GM12892 (cell line): ENCODE measurements around the gene ZFR.
"Not testable (repeated sequence)": the region's sequence is repeated elsewhere in the genome, so short reads cannot be mapped to it uniquely, and the experiment has no call there.

Source experiments
- DNase-seq: peaks from one replicate; pipeline ENCODE4 v3.0.0; 2011; ENCODE audit not compliant: insufficient read length
- FAIRE-seq: peaks from 2 replicates; lab custom pipeline; 2011; peaks lifted over from hg19 to GRCh38; lab: Jason Lieb, UNC
- POLR2A ChIP-seq: IDR thresholded peaks from 2 replicates; pipeline ENCODE4 v1.6.1; 2011; ENCODE audit warnings: low read depth, low read length, control low read depth
- POLR2AphosphoS5 ChIP-seq: IDR thresholded peaks from 2 replicates; pipeline ENCODE4 v1.6.1; 2011; ENCODE audit warnings: low read depth, low read length, control low read depth
- TAF1 ChIP-seq: IDR thresholded peaks from 2 replicates; pipeline ENCODE4 v1.6.1; 2011; ENCODE audit warnings: low read depth, mild to moderate bottlenecking, control low read depth, low read length, borderline replicate concordance

The ZFR gene

DNA sequence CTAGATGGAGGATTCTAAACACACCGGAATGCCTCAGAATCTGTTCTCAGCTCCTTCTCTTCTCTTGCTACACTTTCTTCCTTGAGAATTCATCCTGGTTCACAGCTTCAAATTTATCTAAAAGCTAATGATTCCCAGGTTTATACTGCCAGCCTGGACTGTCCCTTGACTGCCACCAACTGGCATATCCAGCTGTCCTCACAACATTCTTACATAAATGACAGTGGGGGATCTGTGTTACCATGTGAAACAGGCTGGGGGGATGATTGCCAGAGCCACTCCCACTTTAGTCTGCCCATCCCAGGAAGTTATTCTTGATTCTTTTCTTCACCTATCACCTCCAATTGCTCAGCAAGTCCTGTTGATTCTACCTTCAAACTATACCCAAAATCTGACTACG, 27.2 kb upstream of the ZFR start:
- FAIRE-seq (no peak), DNase-seq (no peak)

DNA sequence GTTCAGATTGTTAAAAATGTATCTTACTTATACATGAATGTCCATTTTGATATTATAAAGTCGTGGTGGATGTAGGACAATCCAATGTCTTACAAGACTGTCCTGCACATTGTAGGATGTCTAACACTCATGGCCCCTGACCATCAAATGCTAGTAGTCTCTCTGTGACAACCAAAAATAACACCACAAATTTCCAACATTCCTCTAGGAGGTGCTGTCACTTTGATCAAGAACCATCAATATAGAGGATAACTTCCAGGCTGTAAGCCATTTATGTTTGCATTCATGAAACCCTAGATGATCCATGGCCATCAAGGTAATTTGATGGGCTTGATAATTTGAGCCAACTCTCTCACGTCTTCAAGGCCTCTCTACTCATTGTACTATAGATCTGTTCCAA, 20.5 kb upstream of the ZFR start:
- no peak for DNase-seq
- TF ChIP-seq TAF1 (no peak), POLR2AphosphoS5 (no peak), POLR2A (no peak)
- no peak for FAIRE-seq

More for the DNA sequence above, 27.2 kb upstream of the ZFR start:
- TF ChIP-seq POLR2A (no peak), TAF1 (no peak), POLR2AphosphoS5 (no peak)

DNA sequence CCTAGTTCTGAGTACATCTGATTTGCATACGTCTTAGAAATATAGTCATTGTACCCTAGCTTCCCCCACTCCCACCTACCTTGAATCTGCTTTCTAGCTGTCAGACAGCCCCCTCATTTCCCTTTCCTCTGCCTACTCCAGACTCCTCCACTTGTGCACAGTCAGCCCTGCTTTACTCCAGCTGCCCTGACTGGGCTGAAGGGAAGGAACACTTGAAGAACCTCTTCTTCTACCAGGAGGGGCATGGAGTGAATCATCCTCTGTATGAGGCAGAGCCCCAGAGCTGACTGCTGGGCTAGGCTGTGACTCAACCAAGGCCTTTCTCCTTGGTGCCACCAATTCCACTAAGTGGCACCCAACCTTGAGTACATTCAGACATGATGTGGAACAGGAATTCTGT, 18.1 kb upstream of the ZFR start:
- TF ChIP-seq POLR2AphosphoS5 (no peak), TAF1 (no peak), POLR2A (no peak)
- no peak for DNase-seq
- FAIRE-seq = no peak

DNA sequence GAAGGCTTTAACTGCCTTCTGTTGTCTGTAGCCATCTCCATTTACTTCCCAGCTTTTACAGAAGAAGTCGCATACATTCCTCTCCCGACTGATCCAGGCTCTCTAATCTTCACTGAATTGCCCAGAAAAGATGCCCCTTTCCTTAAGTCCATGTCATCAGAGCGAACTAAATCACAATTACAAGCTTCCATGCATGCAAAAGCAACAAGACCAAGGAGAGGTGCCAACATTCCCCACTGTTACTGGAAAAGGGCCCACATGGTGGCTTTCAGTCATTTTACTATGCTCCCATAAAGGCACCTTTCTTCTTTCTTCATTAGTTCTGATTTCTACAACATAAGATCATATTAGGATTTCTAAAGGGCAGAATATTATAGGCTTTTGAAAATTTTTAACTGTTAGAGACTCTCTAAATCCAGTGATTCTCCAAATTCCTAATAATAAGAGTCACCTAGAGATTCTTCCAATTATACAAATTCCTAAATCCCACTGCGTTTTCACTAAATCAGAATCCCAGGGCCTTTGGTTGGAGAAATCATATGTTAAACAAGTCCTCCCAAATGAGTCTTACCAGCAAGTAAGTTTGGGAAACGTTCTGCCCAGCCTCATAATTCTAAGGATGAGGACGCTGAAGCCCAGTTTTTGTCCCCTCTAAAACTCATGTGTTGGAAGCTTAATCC, 17.0 kb upstream of the ZFR start:
- no peak for TF ChIP-seq TAF1
- no peak for TF ChIP-seq POLR2A
- no peak for TF ChIP-seq POLR2AphosphoS5
- no peak for DNase-seq
- no peak for FAIRE-seq

DNA sequence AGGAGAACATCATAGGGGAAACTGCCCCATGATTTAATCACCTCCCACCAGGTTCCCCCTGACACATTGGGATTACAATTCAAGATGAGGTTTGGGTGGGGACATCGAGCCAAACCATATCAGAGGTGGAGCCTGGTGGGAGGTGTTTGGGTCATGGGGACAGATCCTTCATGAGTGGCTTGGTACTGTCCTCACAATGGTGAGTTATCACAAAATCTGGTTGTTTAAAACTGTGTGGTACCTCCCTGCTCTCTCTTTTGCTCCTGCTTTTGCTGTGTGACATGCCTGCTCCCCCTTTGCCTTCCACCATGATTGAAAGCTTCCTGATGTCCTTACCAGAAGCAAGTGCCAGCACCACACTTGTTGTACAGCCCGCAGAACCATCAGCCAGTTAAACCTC, 16.2 kb upstream of the ZFR start:
- FAIRE-seq (no peak), DNase-seq (no peak)
- TF ChIP-seq TAF1 (no peak), POLR2A (no peak), POLR2AphosphoS5 (no peak)

DNA sequence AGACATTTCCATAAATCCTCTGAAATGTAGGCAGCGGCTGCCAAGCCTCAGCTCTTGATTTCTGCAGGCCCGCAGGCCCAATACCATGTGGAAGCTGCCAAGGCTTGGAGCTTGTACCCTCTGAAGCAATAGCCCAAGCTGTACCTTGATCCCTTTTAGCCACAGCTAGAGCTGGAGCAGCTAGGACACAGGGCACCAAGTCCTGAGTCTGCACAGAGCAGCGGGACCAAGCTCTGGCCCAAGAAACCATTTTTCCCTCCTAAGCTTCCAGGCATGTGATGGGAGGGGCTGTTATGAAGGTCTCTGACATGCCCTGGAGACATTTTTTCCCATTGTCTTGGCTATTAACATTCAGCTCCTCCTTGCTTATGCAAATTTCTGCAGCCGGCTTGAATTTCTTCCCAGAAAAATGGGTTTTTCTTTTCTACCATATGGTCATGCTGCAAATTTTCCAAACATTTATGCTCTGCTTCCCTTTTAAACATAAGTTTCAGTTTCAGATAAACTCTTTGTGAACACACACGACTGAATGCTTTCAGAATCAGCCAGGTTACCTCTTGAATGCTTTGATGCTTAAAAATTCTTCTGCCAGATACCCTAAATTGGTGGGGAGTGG, 14.4 kb upstream of the ZFR start:
- DNase-seq (no peak), FAIRE-seq (no peak)
- TF ChIP-seq POLR2A = no peak
- no peak for TF ChIP-seq TAF1
- no peak for TF ChIP-seq POLR2AphosphoS5

DNA sequence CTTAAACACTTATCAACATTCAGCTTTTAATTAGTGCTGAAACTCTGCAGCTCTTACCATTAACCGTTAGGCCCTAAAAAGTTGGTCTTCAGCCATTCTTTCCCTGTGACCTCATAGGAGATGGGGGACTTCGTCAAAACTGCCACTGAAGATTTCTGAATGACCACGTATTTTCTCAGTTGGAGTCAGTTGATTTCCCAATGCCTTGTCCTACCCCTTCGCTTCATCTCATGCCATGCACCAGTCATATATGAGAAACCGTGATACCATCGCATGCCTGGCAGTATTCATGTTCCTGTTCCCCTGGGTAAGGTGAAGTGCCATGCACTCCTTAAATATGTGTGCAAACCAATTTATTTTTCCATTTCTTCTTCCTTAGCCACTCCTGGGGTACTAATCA, 10.8 kb upstream of the ZFR start:
- no peak for DNase-seq
- no peak for FAIRE-seq
- TF ChIP-seq POLR2A (no peak), POLR2AphosphoS5 (no peak), TAF1 (no peak)

DNA sequence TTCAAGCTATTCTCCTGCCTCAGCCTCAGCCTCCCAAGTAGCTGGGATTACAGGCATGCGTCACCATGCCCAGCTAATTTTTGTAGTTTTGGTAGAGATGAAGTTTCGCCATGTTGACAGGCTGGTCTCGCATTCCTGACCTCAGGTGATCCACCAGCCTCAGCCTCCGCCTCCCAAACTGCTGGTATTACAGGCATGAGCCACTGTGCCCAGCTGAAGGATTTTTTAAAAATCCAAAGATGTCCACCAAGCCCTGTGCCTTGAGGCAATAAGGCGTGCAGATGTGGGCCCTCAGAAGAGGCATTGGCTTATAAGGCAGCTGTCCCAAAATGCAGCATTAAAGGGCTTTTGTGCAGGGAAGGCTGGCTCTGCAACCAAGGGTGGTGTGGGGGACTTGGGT, 10.3 kb upstream of the ZFR start:
- TF ChIP-seq TAF1 (no peak), POLR2A (no peak), POLR2AphosphoS5 (no peak)
- DNase-seq (no peak), FAIRE-seq (no peak)

DNA sequence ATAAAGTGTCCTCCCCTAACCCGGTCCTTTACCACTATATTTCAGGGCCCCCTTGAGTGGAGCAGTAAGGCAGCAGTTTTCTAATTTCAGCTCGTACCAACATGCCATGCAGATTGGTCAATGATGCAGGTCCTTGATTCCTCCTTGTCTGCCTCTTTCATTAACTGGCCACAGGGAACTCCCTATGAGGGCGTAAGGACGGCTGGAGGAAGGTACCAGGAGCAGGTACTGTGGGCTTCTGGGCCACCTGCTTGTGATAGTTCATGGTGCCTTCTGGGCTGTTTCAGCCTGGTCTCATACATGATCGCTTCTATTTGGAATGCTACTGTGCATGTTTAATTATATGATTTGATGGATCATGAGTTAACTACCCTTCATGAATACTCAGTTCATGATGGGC, 9.4 kb upstream of the ZFR start:
- no peak for TF ChIP-seq TAF1
- TF ChIP-seq POLR2AphosphoS5 = no peak
- TF ChIP-seq POLR2A = no peak
- DNase-seq = no peak
- FAIRE-seq = no peak

DNA sequence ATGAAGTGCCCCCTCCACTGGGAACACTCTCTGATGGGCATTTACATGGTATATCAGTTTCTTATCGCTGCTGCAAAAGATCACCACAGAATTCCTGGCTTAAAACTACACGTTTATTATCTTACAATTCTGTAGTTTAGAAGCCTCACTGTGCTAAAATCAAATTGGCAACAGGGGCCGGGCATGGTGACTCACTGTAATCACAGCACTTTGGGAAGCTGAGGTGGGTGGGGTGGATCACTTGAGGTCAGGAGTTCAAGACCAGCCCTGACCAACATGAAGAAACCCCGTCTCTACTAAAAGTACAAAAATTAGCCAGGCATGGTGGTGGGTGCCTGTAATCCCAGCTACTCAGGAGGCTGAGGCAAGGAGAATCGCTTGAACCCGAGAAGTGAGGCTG, 7.8 kb upstream of the ZFR start:
- not testable (repeated sequence) for DNase-seq, FAIRE-seq

DNA sequence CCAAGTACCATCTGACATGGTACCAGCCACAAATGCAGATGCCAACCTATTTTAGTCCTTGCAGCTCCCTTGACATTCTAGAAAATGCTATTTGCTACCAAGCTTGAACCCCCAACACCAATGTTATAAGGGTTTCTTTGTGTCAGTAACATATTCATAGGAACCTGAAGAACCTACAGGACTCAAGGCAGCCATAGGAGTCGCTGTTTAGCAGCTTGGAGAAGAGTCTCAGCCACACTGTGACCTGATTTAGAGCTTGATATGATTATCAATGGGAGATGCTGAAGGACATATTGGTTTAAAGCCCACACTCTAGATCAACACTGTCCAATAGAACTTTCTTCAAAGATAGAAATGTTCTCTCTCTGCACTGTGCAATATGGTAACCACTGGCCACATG, 6.4 kb upstream of the ZFR start:
- no peak for TF ChIP-seq TAF1
- TF ChIP-seq POLR2A = no peak
- no peak for TF ChIP-seq POLR2AphosphoS5
- DNase-seq (no peak), FAIRE-seq (no peak)

DNA sequence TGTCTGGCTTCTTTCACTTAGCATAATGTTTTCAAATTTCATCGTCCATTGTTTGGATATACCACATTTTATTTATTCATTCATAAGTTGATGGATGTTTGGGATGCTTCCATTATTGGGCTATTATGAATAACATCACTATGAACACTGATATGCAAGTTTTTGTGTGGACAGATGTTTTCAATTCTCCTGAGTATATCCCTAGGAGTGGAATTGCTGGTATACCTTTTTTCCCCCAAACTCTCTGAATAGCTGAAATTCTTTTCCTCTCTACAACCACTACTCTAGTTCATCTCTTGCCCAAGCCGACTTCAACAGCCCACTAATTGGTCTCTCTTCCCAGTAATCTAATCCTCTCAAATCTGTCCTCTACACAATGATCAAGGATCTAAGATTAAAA, 4.7 kb upstream of the ZFR start:
- DNase-seq (no peak), FAIRE-seq (no peak)
- TF ChIP-seq TAF1 (no peak), POLR2A (no peak), POLR2AphosphoS5 (no peak)

DNA sequence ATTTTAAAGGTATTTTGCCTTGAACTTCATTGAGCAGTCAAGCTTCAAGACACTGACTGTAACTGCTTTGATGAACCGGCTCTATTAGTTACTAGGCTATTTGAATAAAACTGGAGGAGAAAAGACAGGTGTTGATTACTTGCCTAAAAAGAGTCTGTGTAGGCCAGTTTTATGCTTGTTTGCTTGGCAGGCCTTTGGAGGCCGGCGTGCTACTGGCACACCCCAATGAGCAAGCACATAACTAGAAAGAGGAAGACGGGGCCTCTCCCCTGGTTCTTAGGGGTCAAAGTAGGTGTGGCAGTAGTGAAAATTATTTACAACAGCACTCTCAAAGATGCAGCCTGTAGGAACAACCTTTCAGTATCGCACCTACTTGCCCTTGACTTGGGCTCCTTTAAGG, 2.1 kb upstream of the ZFR start:
- TF ChIP-seq POLR2A = no peak
- no peak for TF ChIP-seq POLR2AphosphoS5
- no peak for TF ChIP-seq TAF1
- DNase-seq (no peak), FAIRE-seq (no peak)
